ENCODE measurements around the gene ARID5A. TPM values are rescaled to one million over a fixed set of nuclear protein-coding genes. Genes with fewer than 3 reads are reported as not detected.

ARID5A gene
- total RNA-seq, 4 donors from 2014 or later: 2.8 to 25.9 (median 5.7) TPM

DNA sequence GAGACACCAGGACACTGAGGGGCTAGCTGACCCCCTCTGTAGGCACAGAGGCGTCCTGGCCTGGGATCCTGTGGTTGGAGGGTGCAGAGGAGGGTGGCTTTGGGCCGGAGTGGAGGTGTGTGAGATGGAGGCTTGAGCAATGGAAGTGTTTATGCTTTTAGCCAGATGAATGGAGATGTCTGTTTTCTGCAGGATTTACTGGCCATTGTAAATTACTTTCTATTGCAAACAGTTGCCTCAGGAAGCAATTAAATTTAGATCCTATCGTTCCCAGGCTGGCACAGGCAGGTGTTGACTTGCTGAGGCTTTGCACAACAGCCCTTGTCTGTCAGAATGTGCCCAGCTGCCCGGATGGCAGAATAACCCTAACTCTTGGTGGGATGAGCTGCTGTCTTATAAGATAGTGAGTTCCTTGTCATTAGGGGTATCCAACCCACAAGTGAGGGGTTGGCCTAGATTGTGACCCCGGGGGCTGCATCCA, 1.8 kb upstream of the ARID5A start:
- intact Hi-C loops (cut with DNase I): loop anchor here (10.0 kb wide), 1 partner anchor 230 kb away; the partner anchor contains the start of gene CNNM4
- Histone ChIP-seq H3K27ac (peak overlapping the region; percentile 70 to 96 (median 92)), H3K36me3 (no peaks in the 10 kb centered on the region), H3K4me1 (peaks cover 49 to 98% (median 74%) of the 10 kb centered on the region in 3 donors), H3K9me3 (no peaks in the 10 kb centered on the region), H3K4me3 (no peak overlapping the region), H3K27me3 (peaks cover 0 to 77% (median 0%) of the 10 kb centered on the region in 4 donors)
- TF ChIP-seq POLR2A (IDR thresholded peaks at IDR 0.05): no peak
- TF ChIP-seq, protein P1, sequence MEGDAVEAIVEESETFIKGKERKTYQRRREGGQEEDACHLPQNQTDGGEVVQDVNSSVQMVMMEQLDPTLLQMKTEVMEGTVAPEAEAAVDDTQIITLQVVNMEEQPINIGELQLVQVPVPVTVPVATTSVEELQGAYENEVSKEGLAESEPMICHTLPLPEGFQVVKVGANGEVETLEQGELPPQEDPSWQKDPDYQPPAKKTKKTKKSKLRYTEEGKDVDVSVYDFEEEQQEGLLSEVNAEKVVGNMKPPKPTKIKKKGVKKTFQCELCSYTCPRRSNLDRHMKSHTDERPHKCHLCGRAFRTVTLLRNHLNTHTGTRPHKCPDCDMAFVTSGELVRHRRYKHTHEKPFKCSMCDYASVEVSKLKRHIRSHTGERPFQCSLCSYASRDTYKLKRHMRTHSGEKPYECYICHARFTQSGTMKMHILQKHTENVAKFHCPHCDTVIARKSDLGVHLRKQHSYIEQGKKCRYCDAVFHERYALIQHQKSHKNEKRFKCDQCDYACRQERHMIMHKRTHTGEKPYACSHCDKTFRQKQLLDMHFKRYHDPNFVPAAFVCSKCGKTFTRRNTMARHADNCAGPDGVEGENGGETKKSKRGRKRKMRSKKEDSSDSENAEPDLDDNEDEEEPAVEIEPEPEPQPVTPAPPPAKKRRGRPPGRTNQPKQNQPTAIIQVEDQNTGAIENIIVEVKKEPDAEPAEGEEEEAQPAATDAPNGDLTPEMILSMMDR (IDR thresholded peaks at IDR 0.05): no peak
- no peak for DNase-seq
- 18 to 25% methylated on average over 5 of the region's 5 CpGs for WGBS, 2 donors

DNA sequence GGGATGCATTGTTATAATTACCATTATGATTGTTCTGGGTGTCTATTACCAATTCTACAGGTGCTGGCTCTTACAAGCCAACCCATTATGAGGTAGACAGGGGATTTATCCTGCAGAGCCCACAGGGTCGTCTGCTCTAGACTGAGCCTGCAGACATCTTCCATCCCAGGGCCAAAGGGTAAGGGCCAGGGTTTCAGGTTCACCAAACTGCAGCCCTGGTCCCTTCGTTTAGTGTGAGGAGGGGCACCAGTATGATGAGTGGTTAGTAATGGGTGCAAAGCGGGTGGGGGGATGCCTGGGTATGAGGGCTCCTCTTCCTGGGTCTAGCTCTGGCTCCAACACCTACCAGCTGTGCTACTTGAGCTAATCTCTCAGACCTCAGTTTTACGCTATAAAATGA, 1.2 kb upstream of the ARID5A start:
- H3K27ac ChIP-seq: peak overlapping the region in 3 of 4 donors; percentile 91 to 96 (median 93)

DNA sequence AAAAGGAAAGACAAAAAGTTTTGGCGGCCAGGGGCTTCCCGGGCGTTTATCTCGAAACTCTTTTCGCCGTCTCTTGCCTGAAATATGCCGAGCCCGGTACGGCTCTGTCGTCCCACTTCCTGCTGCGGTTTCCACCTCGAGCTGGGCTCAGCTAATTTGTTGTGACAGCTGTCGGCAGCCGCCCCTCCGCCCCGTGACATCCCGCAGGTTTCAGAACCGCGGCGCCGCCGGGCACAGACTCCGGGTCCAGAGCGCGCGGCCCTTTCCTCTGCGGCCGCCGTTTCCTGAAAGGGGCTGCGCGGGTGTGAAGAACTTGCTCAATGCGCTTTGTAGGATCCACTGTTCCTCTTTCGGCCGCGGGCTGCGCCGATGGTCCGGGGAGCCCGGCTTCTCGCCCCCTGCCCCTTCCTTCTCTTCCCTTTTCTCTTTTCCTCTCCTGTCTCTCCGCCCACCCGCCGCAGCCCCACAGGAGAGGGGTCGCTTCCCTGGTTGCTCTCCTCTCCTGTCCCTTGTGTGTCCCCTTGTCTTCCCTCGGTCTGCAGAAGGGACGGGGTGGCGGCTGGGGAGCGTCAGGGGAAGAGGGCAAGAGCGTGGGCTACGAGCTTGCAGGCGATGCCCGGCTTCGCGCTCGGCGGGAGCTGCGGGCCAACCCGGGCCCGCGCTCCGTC, 648 bp downstream of the ARID5A start:
- Histone ChIP-seq H3K27me3 (peaks cover 0 to 74% (median 0%) of the 10 kb centered on the region in 4 donors), H3K36me3 (peaks cover 0 to 4% (median 0%) of the 10 kb centered on the region in 3 donors), H3K4me1 (peaks cover 42 to 98% (median 79%) of the 10 kb centered on the region in 3 donors), H3K4me3 (peak overlapping the region; percentile 66 to 96 (median 88)), H3K9me3 (no peaks in the 10 kb centered on the region), H3K27ac (peak overlapping the region; percentile 93 to 99 (median 96))
- WGBS, 2 donors: 0 to 3% methylated on average over 24 to 27 of the region's 61 CpGs
- DNase-seq: peak; percentile 37
- TF ChIP-seq, protein P1 (IDR thresholded peaks at IDR 0.05): no peak
- TF ChIP-seq POLR2A (IDR thresholded peaks at IDR 0.05): no peak
- intact Hi-C loops (cut with DNase I): loop anchor here (10.0 kb wide), 1 partner anchor 228 kb away; the partner anchor contains the start of gene CNNM4

More for the DNA sequence above, 1.2 kb upstream of the ARID5A start:
- no peaks in the 10 kb centered on the region for H3K9me3 ChIP-seq
- 81 to 87% methylated on average over 3 to 4 of the region's 4 CpGs for WGBS, 2 donors
- no peak for DNase-seq
- intact Hi-C loops (cut with DNase I): loop anchor here (10.0 kb wide), 1 partner anchor 229 kb away; the partner anchor contains the start of gene CNNM4
- TF ChIP-seq, protein P1 (IDR thresholded peaks at IDR 0.05): no peak
- TF ChIP-seq POLR2A (IDR thresholded peaks at IDR 0.05): no peak
- H3K4me1 ChIP-seq: peaks cover 52 to 98% (median 74%) of the 10 kb centered on the region in 3 donors
- no peak overlapping the region for H3K4me3 ChIP-seq
- H3K36me3 ChIP-seq: no peaks in the 10 kb centered on the region
- H3K27me3 ChIP-seq: peaks cover 0 to 75% (median 0%) of the 10 kb centered on the region in 4 donors

DNA sequence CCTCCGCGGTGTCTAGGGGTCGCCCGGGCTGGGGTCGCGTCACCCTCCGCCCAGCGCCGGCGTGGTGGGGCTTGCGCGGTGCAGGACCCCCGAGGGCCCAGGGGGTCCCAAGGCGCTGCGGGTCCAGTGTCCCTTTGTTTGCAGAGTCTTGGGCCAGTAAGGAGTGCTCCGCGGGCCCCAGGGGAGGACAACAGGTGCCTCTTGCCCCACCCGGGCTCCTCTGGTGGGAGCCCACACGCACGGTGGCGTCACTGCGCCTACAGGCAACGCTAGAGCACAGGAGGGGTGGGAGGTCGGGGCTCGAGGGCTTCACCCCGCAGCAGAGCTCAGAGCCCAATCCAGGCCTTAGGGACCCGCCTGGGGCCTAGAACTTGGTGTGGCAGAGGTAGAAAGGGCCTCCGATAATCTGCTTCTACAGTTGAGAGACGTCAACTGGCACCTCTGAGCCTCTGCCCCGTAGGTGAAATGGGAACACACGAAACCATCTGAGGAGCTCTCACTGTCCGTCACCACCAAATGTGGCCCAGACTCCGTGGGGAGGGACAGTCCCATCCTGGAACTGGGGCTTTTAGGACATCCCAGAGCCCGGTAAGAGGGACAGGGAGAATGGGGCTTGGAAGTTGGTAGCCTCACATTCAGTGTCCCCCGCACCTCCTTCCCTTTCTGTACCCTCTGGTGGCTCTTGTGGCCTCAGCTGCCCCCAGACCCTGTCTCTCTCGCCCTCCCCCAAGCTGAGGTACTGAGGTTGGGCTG, 1.4 kb downstream of the ARID5A start:
- H3K9me3 ChIP-seq: no peaks in the 10 kb centered on the region
- peak overlapping the region; percentile 66 to 96 (median 88) for H3K4me3 ChIP-seq
- 18 to 53% methylated on average over 5 to 14 of the region's 36 CpGs for WGBS, 2 donors
- peaks cover 35 to 95% (median 72%) of the 10 kb centered on the region in 3 donors for H3K4me1 ChIP-seq
- H3K36me3 ChIP-seq: peaks cover 0 to 7% (median 0%) of the 10 kb centered on the region in 3 donors
- H3K27me3 ChIP-seq: peaks cover 0 to 68% (median 0%) of the 10 kb centered on the region in 4 donors
- DNase-seq: no peak
- intact Hi-C loops (cut with DNase I): loop anchor here (10.0 kb wide), 1 partner anchor 227 kb away; the partner anchor contains the start of gene CNNM4
- H3K27ac ChIP-seq: peak overlapping the region; percentile 93 to 99 (median 96)
- TF ChIP-seq, protein P1 (IDR thresholded peaks at IDR 0.05): no peak
- no peak for TF ChIP-seq POLR2A (IDR thresholded peaks at IDR 0.05)
